Measurements from ENCODE around the gene HMCN2.

Gene HMCN2

GRCh38 chr9:130290291-130291181, 25.0 kb downstream of the HMCN2 start:
- no peak for DNase-seq (ENCODE audit: low read depth in 1 of 2, low spot score in 1 of 2)

GRCh38 chr9:130291474-130291873, 25.9 kb downstream of the HMCN2 start:
- no peak for DNase-seq (ENCODE audit: low read depth in 1 of 2, low spot score in 1 of 2)

- no peak for DNase-seq (ENCODE audit: low read depth in 1 of 2, low spot score in 1 of 2)
Observed at GRCh38 chr9:130292106-130292505, 26.5 kb downstream of the HMCN2 start.

GRCh38 chr9:130294664-130295063, 29.1 kb downstream of the HMCN2 start:
- no peak for DNase-seq (ENCODE audit: low read depth in 1 of 2, low spot score in 1 of 2)

- no peak for DNase-seq (ENCODE audit: low read depth in 1 of 2, low spot score in 1 of 2)
Observed at GRCh38 chr9:130295431-130295830, 29.9 kb downstream of the HMCN2 start.

GRCh38 chr9:130295945-130296782, 30.6 kb downstream of the HMCN2 start:
- no peak for DNase-seq (ENCODE audit: low read depth in 1 of 2, low spot score in 1 of 2)

GRCh38 chr9:130296783-130297055, 31.2 kb downstream of the HMCN2 start:
- no peak for DNase-seq (ENCODE audit: low read depth in 1 of 2, low spot score in 1 of 2)

- DNase-seq (ENCODE audit: low read depth in 1 of 2, low spot score in 1 of 2) = no peak
Observed at GRCh38 chr9:130297371-130297770, 31.8 kb downstream of the HMCN2 start.

- DNase-seq (ENCODE audit: low read depth in 1 of 2, low spot score in 1 of 2) = no peak
Observed at GRCh38 chr9:130298662-130299279, 33.2 kb downstream of the HMCN2 start.

GRCh38 chr9:130299785-130300615, 34.4 kb downstream of the HMCN2 start:
- DNase-seq (ENCODE audit: low read depth in 1 of 2, low spot score in 1 of 2) = no peak

GRCh38 chr9:130300739-130301138, 35.2 kb downstream of the HMCN2 start:
- DNase-seq (ENCODE audit: low read depth in 1 of 2, low spot score in 1 of 2) = no peak

- no peak for DNase-seq (ENCODE audit: low read depth in 1 of 2, low spot score in 1 of 2)
Observed at GRCh38 chr9:130301483-130302286, 36.1 kb downstream of the HMCN2 start.

GRCh38 chr9:130302785-130303612, 37.4 kb downstream of the HMCN2 start:
- DNase-seq (ENCODE audit: low read depth in 1 of 2, low spot score in 1 of 2) = no peak

GRCh38 chr9:130303613-130304055, 38.1 kb downstream of the HMCN2 start:
- no peak for DNase-seq (ENCODE audit: low read depth in 1 of 2, low spot score in 1 of 2)

GRCh38 chr9:130304116-130304515, 38.6 kb downstream of the HMCN2 start:
- DNase-seq (ENCODE audit: low read depth in 1 of 2, low spot score in 1 of 2) = no peak

- no peak for DNase-seq (ENCODE audit: low read depth in 1 of 2, low spot score in 1 of 2)
Observed at GRCh38 chr9:130304643-130305042, 39.1 kb downstream of the HMCN2 start.

GRCh38 chr9:130305381-130305780, 39.8 kb downstream of the HMCN2 start:
- DNase-seq (ENCODE audit: low read depth in 1 of 2, low spot score in 1 of 2) = no peak

- DNase-seq (ENCODE audit: low read depth in 1 of 2, low spot score in 1 of 2) = no peak
Observed at GRCh38 chr9:130306823-130307666, 41.5 kb downstream of the HMCN2 start.

- no peak for DNase-seq (ENCODE audit: low read depth in 1 of 2, low spot score in 1 of 2)
Observed at GRCh38 chr9:130307667-130307943, 42.0 kb downstream of the HMCN2 start.

All from stimulated activated CD4-positive, alpha-beta T cell treated with anti-CD3 and anti-CD28 coated beads, Interleukin-15, amount 100 ng/mL, for 1 hour (primary cell).